PC-9 (cell line): ENCODE results near the gene SETD7.
"Not testable (repeated sequence)": the region's sequence is repeated elsewhere in the genome, so short reads cannot be mapped to it uniquely, and the experiment has no call there.

Experiments used
- EZH2 ChIP-seq: fragments of 200-600 bp; sonication (generic); IDR thresholded peaks from 2 replicates; pipeline ENCODE4 v1.8.0; 2017; ENCODE audit warnings: antibody characterized with exemption, low read depth
- TF ChIP-seq, protein P1 (sequence below): fragments of 200-600 bp; sonication (generic); conservative IDR thresholded peaks from 2 replicates; pipeline ENCODE4 v1.6.1; 2017; ENCODE audit warnings: mixed run types, antibody characterized with exemption, mild to moderate bottlenecking, moderate library complexity

DNA sequence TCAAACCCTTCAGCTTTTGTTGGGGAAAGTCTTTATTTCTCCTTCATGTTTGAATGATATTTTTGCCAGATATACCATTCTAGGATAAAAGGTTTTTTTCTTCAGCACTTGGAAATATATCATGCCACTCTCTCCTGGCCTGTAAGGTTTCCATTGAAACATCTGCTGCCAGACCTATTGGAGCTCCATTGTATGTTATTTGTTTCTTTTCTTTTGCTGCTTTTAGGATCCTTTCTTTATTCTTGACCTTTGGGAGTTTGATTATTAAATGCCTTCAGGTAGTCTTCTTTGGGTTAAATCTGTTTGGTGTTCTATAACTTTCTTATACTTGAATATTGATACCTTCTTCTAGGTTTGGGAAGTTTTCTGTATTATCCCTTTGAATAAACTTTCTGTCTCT lies 87.3 kb downstream of the SETD7 start:
- TF ChIP-seq, protein P1, sequence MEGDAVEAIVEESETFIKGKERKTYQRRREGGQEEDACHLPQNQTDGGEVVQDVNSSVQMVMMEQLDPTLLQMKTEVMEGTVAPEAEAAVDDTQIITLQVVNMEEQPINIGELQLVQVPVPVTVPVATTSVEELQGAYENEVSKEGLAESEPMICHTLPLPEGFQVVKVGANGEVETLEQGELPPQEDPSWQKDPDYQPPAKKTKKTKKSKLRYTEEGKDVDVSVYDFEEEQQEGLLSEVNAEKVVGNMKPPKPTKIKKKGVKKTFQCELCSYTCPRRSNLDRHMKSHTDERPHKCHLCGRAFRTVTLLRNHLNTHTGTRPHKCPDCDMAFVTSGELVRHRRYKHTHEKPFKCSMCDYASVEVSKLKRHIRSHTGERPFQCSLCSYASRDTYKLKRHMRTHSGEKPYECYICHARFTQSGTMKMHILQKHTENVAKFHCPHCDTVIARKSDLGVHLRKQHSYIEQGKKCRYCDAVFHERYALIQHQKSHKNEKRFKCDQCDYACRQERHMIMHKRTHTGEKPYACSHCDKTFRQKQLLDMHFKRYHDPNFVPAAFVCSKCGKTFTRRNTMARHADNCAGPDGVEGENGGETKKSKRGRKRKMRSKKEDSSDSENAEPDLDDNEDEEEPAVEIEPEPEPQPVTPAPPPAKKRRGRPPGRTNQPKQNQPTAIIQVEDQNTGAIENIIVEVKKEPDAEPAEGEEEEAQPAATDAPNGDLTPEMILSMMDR = not testable (repeated sequence)
- not testable (repeated sequence) for TF ChIP-seq EZH2
